ENCODE results near the gene DUS2.
"Not testable (repeated sequence)": the region's sequence is repeated elsewhere in the genome, so short reads cannot be mapped to it uniquely, and the experiment has no call there.

The DUS2 gene

GRCh38 chr16:67998779-67999688, 24.1 kb upstream of the DUS2 start, which contains the start of gene DPEP2:
Gene DPEP2, minus strand, starts transcription at chr16:67999484. Its CDS starts 6,272 bp downstream, at chr16:67993212.
- not testable (repeated sequence) for DNase-seq (ENCODE audit: low read depth, low spot score)

DNA sequence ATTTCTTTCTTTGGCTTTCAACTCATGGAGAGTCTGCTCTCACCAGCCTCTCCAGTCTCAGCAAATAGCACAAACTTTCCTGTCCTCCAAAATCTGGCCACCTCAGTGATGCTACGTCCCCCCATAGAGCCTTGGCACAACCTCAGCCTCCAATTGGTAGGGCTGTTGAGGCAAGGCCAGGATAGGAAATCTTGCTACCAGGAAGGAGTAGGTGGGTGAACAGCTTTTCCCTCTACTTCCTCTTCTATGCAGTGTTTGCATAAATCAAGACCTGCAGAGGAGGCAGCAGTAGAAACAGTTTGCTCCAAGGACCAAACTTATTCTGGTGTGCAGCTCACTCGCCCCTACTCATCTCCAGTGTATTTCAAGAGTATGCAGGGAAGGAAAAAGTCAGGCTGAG, 23.1 kb upstream of the DUS2 start:
- no peak for DNase-seq (ENCODE audit: low read depth, low spot score)

- DNase-seq (ENCODE audit: low read depth, low spot score): no peak
Measured at GRCh38 chr16:68000450-68000849, 22.6 kb upstream of the DUS2 start.

DNA sequence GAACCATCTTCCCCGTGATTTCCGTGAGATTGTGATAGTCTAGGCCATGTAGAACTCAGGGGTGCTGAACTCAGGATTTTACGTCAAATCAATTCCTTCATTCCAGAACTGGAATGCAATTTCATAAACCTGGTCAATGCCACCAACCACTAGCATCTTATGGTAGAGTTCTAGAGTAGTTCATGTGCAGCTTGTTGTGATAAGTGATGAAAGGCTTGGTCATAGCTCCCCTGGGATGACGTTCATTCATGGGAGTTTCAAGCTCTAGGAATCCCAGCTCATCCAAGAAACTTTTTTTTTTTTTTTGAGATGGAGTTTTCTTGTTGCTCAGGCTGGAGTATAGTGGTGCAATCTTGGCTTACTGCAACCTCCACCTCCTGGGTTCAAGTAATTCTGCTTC, 20.1 kb upstream of the DUS2 start:
- DNase-seq (ENCODE audit: low read depth, low spot score): no peak

DNA sequence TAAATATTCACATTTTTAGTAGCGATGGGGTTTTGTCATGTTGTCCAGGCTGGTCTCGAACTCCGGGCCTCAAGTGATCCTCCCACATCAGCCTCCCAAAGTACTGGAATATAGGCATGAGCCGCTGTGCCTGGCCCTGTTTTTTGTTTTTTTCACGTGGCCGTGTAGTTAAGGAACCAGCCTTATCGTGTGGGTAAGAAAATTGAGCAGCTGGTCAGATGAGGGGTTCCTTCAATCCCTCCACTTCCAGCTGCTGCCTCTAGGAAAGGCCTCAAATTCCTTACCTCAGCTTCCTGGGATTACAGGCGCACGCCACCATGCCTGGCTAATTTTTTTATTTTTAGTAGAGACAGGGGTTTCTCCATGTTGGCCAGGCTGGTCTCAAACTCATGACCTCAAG, 17.9 kb upstream of the DUS2 start:
- DNase-seq (ENCODE audit: low read depth, low spot score): no peak

GRCh38 chr16:68005786-68006286, 17.2 kb upstream of the DUS2 start:
- peak; percentile 29 for DNase-seq (ENCODE audit: low read depth, low spot score)

DNA sequence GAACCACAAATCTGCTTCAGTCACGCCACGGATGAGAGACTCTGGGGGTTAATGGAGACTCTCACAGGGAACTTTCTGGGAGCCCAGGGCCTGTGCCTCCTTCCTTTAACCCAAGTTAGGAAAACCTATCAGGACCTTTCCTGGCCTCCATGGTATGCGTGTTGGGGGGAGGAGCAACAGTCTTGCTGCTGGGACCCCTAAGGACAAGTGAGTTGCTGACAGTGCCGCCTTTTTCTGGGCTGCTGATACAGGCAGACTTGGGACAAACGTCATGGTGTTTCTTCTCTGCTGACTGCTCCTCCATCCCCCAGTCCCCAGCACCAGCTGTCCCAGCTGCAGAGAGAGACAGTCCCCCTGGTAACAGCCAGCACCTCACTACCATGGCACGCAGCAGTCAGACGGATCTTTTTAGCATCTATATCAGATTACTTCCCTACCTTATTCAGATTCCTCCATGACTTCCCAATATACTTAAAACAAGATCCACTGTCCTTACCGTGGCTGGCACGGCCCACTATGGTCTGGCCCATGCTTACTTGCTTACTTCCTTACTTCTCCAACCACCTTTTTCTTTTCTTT, 13.8 kb upstream of the DUS2 start:
- no peak for DNase-seq (ENCODE audit: low read depth, low spot score)

GRCh38 chr16:68009872-68010271, 13.2 kb upstream of the DUS2 start:
- not testable (repeated sequence) for DNase-seq (ENCODE audit: low read depth, low spot score)

DNA sequence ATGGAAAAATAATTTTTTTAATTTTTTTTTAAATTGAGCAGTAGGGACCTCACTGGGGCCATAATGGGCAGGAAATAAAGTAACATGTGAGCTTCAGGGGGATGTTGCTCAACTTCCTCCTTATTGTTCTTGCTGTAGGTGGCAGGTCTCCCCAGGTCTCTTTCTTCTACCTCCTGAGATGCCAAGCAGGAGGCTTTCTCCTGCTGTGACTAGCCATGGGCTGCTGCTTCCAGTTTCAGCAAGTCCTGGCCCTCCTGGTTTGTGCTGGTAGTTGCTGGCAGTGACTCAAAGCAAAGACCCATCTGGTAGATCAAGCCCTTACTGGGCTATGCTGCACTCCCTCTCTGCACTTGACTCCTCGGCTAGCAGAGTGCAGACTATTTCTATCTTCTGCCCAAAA, 9.6 kb upstream of the DUS2 start:
- no peak for DNase-seq (ENCODE audit: low read depth, low spot score)

DNA sequence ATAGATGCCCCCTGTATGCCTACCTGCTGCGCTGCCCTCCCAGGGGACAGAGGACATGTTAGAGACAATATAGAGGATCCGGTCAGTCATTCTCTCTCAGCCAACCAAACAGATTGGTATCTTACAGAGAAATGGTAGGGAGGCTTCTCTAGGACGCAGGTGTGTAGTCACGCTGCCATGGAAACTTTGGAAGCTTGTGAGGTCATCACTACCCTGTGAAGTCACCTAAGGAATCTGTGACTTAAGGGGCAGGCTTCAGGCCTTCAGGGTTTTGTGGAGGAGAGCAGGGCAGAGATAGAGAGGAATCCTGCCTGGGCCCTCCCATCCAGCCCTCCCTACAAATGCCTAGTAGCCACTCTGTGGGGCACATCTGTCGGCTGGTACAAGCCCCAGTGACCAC, 7.4 kb upstream of the DUS2 start, which contains the start of gene DPEP2NB:
Gene DPEP2NB (minus strand): TSS at position 231 of the 400 bp plus-strand sequence. CDS start 141 bp downstream, at position 90.
- DNase-seq (ENCODE audit: low read depth, low spot score): no peak

GRCh38 chr16:68019167-68019680, 3.9 kb upstream of the DUS2 start:
- DNase-seq (ENCODE audit: low read depth, low spot score): no peak

DNA sequence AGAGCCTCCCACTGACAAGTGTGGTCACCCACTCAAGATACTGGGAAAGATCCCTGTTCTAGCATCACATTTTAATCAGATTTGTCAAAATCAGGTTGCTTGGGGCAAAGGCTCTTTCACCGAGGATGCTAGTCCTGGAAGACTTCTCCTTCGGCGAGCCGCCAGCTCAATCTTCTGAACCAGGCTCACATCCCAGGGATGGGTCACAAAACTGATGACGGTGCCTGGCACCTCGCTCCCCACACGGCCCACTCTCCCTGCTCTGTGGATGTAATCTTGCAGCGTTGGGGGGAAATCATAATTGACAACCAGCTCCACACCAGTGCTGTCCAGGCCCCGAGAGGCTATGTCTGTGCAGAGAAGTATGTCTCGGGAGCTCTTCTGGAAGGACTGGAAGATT, 1.6 kb upstream of the DUS2 start:
- DNase-seq (ENCODE audit: low read depth, low spot score): no peak

- DNase-seq (ENCODE audit: low read depth, low spot score): no peak
Measured at GRCh38 chr16:68022278-68022727, 781 bp upstream of the DUS2 start.

- no peak for DNase-seq (ENCODE audit: low read depth, low spot score)
Measured at GRCh38 chr16:68028996-68029395, 5.9 kb downstream of the DUS2 start.

DNA sequence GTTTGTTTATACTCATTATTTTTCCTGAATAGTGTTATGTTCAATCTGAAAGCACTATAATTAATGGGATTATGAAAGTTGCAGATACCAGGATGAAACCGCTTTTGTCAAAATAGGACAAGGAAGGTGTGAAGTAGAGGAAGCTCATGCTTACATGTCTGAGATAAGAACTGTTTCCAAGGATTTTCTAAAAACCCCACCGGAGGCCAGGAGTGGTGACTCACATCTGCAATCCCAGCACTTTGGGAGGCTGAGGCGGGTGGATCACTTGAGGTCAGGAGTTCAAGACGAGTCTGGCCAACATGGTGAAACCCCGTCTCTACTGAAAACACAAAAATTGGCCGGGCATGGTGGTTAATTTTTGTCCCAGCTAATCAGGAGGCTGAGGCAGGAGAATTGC, 7.0 kb downstream of the DUS2 start:
- DNase-seq (ENCODE audit: low read depth, low spot score): not testable (repeated sequence)

DNA sequence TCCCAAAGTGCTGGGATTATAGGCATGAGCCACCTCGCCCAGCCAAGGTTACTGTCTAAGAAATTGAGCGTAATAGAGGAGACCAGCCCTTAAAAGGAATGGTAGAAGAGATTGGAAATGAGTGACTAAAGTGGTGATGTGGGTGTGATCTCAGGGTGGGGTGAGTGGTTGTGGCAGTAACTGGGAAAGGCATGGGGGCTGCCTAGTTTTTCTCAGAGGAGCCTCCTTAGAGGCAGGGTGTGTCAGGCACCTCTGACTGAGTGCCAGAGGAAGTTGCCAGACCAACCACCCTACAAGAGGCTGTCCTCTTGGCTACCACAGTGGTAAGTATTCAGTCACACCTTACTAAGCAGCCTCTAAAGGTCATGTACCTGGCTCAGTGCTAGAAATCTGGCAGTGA, 8.9 kb downstream of the DUS2 start:
- no peak for DNase-seq (ENCODE audit: low read depth, low spot score)

DNA sequence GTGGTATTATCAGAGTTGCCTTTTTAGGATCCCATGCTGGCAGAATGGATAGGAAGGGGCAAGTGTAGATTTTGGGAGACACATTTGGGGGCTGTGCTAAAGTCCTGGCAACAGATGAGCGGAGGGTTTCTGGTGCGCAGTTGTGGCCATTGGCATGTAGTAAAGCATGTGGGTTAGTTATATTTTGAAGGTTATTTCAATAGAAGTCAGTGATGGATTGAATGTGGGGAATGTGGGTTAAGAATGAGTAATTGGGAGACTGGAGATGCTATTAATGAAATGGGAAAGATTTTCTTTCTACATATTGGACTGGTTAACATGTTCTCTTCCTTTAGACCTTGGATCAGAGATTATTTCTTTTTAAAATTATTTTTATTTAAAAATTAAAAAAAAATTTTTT, 10.0 kb downstream of the DUS2 start:
- DNase-seq (ENCODE audit: low read depth, low spot score): no peak

DNA sequence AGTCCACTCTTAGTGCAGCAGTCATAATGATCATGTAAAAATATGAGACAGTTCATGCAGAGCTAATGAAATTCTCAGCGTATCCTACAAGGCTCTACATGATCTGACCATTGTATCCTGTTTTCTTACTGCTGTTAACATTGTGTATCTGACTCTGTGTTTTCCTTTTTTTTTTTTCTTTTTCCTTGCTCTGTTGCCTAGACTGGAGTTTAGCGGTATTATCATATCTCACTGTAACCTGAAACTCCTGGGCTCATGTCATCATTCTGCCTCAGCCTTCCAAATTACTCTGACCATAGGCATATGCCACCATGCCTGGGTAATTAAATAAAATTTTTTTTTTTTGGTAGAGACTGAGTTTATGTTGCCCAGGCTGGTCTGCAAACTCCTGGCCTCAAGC, 12.1 kb downstream of the DUS2 start:
- DNase-seq (ENCODE audit: low read depth, low spot score): no peak

GRCh38 chr16:68037841-68038597, 14.9 kb downstream of the DUS2 start:
- DNase-seq (ENCODE audit: low read depth, low spot score): no peak

DNA sequence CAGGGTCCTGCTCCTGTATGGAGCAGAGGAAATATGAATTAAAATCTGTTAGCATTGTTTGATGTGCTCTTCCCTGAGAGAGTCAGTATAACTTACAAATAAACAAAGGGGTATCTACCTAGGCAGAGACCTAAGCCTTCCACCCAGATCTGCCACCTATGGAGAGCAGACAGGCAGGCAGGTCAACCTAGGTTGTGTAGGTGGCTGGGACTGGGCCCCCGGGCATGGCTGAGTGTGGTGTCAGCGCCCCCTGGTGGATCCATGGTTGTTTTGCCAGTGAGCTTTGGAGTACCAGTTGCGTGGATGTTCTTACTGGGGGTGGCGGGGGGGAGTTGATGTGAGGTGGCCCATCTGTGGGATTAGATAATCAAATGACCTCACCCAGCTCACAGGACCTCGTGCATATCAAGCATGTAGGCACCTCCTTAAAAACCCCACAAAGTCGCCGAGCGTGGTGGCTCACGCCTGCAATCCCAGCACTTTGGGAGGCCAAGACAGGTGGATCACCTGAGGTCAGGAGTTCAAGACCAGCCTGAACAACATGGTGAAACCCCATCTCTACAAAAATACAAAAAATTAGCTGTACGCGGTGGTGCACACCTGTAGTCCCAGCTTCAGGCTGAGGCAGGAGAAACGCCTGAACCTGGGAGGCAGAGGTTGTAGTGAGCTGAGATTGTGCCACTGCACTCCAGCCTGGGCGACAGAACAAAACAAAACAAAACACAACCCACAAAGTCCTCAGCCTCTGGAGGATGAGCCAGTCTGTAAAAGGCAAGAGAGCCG, 17.6 kb downstream of the DUS2 start:
- no peak for DNase-seq (ENCODE audit: low read depth, low spot score)

DNA sequence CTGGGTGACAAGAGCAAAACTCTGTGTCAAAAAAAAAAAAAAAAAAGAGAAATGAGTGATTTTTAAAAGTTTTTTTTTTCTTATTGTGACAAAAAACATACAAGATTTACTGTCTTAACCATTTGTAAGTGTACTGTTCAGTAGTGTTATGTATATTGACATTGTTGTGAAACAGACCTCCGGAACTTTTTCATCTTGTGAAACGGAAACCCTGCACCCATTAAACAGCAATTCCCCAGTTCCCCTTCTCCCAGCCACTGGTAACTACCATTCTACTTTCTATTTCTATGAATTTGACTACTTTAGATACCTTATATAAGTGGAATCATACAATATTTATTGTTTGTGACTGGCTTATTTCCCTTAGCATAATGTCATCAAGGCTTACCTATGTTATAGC, 18.7 kb downstream of the DUS2 start:
- DNase-seq (ENCODE audit: low read depth, low spot score): no peak
